Activated CD4-positive, alpha-beta T cell treated with anti-CD3 and anti-CD28 coated beads, Interleukin-2, amount 50 U/mL, for 1 hour (primary cell): ENCODE measurements around the gene INHBC.
"Not testable (repeated sequence)": the region's sequence is repeated elsewhere in the genome, so short reads cannot be mapped to it uniquely, and the experiment has no call there.

Experiments
- DNase-seq: peaks from one replicate; pipeline ENCODE4 v3.0.0-alpha.2; 2020

Gene INHBC

DNA sequence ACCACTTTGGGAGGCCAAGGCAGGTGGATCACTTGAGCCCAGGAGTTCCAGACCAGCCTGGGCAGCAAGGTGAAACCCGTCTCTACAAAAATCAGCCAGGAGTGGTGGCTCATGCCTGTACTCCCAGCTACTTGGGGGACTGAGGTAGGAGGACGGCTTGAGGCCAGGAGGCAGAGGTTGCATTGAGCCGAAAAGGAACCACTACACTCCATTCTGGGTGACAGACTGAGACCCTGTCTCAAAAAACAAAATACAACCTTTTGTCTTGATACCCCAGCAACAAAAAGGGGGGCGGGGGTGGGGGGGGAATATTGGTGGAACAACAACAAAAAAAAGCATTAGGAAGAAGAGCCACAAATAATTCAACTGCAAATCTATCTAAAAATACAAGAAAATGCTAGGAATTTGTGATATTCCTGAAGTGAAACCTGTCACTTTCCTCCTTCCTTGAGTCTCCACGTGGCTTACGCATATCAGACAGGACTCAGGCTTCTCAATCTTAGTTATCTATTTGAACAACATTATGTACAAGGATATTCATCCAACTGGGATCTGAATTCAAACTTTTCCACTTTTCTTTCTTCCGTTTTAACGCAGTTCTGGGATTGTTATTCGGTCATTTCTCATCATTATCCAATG, 5.0 kb upstream of the INHBC start:
- no peak for DNase-seq

- DNase-seq = peak; percentile 35
Observed at GRCh38 chr12:57430112-57430930, 4.3 kb upstream of the INHBC start.

- DNase-seq = peak; percentile 93
Observed at GRCh38 chr12:57430931-57431566, 3.5 kb upstream of the INHBC start, which contains the start of gene R3HDM2. Gene R3HDM2 (minus strand): TSS chr12:57431043. CDS start chr12:57310428, 120,615 bp downstream.

DNA sequence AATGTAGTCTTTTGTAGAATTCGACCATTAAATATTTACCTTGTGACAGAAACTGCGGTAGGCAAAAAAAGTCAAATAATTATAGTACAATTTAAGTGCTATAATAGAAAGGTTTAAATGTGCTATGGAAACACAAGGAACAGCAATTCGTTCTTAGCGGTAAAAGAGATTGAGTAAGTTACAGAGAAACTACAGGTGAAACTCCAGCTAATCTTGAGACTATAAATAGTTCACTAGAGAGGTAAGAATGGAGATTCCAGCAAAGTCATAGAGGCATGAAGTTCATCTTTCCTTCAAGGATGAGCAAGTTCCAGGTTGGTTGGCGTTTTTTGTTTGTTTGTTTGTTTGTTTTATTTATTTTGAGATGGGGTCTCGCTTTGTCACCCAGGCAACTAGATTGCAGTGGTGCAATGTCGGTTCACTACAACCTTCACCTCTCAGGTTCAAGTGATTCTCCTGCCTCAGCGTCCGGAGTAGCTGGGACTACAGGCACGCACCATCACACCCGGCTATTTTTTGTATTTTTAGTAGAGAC, 2.9 kb upstream of the INHBC start:
- no peak for DNase-seq

GRCh38 chr12:57433370-57433769, 1.2 kb upstream of the INHBC start:
- no peak for DNase-seq

GRCh38 chr12:57435293-57435692, 709 bp downstream of the INHBC start:
- DNase-seq = no peak

- DNase-seq = no peak
Observed at GRCh38 chr12:57438400-57438799, 3.8 kb downstream of the INHBC start.

- no peak for DNase-seq
Observed at GRCh38 chr12:57439762-57440266, 5.2 kb downstream of the INHBC start.

GRCh38 chr12:57441393-57441792, 6.8 kb downstream of the INHBC start:
- DNase-seq = not testable (repeated sequence)

- no peak for DNase-seq
Observed at GRCh38 chr12:57441846-57442427, 7.4 kb downstream of the INHBC start.

DNA sequence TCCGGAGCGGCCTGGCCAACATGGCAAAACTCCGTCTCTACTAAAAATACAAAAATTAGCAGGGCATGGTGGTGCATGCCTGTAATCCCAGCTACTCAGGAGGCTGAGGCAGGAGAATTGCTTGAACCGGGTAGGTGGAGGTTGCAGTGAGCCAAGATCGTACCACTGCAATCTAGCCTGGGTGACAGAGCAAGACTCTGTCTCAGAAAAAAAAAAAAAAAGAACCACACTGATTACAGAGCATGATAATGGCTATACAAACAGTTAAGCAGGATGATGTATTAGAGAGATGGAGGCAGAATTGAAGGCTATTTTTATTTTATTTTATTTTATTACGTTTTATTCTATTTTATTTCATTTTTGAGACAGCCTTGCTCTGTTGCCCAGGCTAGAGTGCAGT, 9.8 kb downstream of the INHBC start:
- DNase-seq = not testable (repeated sequence)

- DNase-seq = no peak
Observed at GRCh38 chr12:57444744-57445143, 10.2 kb downstream of the INHBC start.

GRCh38 chr12:57446292-57446960, 11.8 kb downstream of the INHBC start:
- no peak for DNase-seq

- no peak for DNase-seq
Observed at GRCh38 chr12:57448669-57449068, 14.1 kb downstream of the INHBC start.

GRCh38 chr12:57449375-57449774, 14.8 kb downstream of the INHBC start:
- DNase-seq = no peak

- no peak for DNase-seq
Observed at GRCh38 chr12:57450057-57450456, 15.5 kb downstream of the INHBC start.

GRCh38 chr12:57451233-57451778, 16.7 kb downstream of the INHBC start:
- DNase-seq = no peak

- no peak for DNase-seq
Observed at GRCh38 chr12:57452181-57452936, 17.8 kb downstream of the INHBC start.

GRCh38 chr12:57452937-57453509, 18.4 kb downstream of the INHBC start:
- DNase-seq = peak; percentile 51

- DNase-seq = no peak
Observed at GRCh38 chr12:57454213-57454565, 19.6 kb downstream of the INHBC start.
